Middle frontal gyrus (tissue), 1 donor: ENCODE data around the gene PCARE.

ENCODE experiments used
- DNase-seq: peaks from one replicate; pipeline ENCODE4 v3.0.0-alpha.2; 2015; ENCODE audit warnings: low spot score; ENCODE audit errors: extremely low spot score

PCARE gene

GRCh38 chr2:29039718-29040480 is 34.4 kb downstream of the PCARE start:
- DNase-seq, result no peak

- DNase-seq, result no peak
Measured at GRCh38 chr2:29035016-29035745, 39.1 kb downstream of the PCARE start.

GRCh38 chr2:29033656-29034055 is 40.7 kb downstream of the PCARE start:
- no peak for DNase-seq

GRCh38 chr2:29033172-29033571 is 41.2 kb downstream of the PCARE start:
- DNase-seq, result no peak

- DNase-seq, result no peak
Measured at GRCh38 chr2:29032189-29032588, 42.1 kb downstream of the PCARE start.

GRCh38 chr2:29031046-29031445 is 43.3 kb downstream of the PCARE start:
- DNase-seq, result no peak

- no peak for DNase-seq
Measured at GRCh38 chr2:29025711-29026110, 48.6 kb downstream of the PCARE start.

GRCh38 chr2:29024882-29025430 is 49.4 kb downstream of the PCARE start:
- DNase-seq, result no peak

- DNase-seq, result no peak
Measured at GRCh38 chr2:29023188-29023587, 51.1 kb downstream of the PCARE start.

- DNase-seq, result no peak
Measured at GRCh38 chr2:29022679-29023078, 51.6 kb downstream of the PCARE start.

GRCh38 chr2:29021886-29022285 is 52.4 kb downstream of the PCARE start:
- no peak for DNase-seq

- no peak for DNase-seq
Measured at GRCh38 chr2:29017716-29018435, 56.4 kb downstream of the PCARE start.

GRCh38 chr2:29016504-29016903 is 57.8 kb downstream of the PCARE start:
- no peak for DNase-seq

- no peak for DNase-seq
Measured at GRCh38 chr2:29015701-29016470, 58.4 kb downstream of the PCARE start.

GRCh38 chr2:29014811-29015421 is 59.4 kb downstream of the PCARE start:
- no peak for DNase-seq

- no peak for DNase-seq
Measured at GRCh38 chr2:29014331-29014730, 60.0 kb downstream of the PCARE start.

- no peak for DNase-seq
Measured at GRCh38 chr2:29013057-29013780, 61.1 kb downstream of the PCARE start.

GRCh38 chr2:29012211-29012681 is 62.1 kb downstream of the PCARE start:
- no peak for DNase-seq
